A549 (cell line): ENCODE data around the gene ATP2C1. TPM values are rescaled to one million over a fixed set of nuclear protein-coding genes. Genes with fewer than 3 reads are reported as not detected.

Experiments used
- ATAC-seq, 2 experiments: fragments of 200-7000 bp in 1 of 2; fragments of >200 bp in 1 of 2; cut with Nextera tagmentation in 1 of 2; cut with Tn5 transposase in 1 of 2; 3 replicates each; pipeline versions ENCODE4 v1.8.0 to v1.9.1; 2018 to 2020; ENCODE audit warnings: mild to moderate bottlenecking in 1 of 2, moderate library complexity in 1 of 2
- CTCF ChIA-PET: fragments of 300-600 bp; sonication (Branson Sonifier 250); formaldehyde crosslinking; extraction: SDS; loops from one replicate; lab custom pipeline; 2021; ENCODE audit warnings: antibody characterized with exemption, inconsistent platforms; lab: Yijun Ruan, JAX
- POLR2A ChIA-PET: fragments of 350-600 bp; formaldehyde crosslinking; extraction: SDS; loops from one replicate; lab custom pipeline; 2021; ENCODE audit warnings: antibody characterized with exemption, inconsistent platforms; lab: Yijun Ruan, JAX
- DNase-seq, 2 experiments: peaks; one replicate each; pipeline versions ENCODE4 v3.0.0 to v3.0.0-alpha.2; 2011 to 2016; ENCODE audit warnings: low read depth in 1 of 2, low spot score in 1 of 2
- FAIRE-seq: peaks from 2 replicates; lab custom pipeline; 2011; peaks lifted over from hg19 to GRCh38; lab: Jason Lieb, UNC
- H3K27ac ChIP-seq, 2 experiments: fragments of >200 bp; sonication (Bioruptor Twin); formaldehyde crosslinking; 3 replicates each; pipeline ENCODE4 v1.5.1; 2016 to 2017
- H3K4me1 ChIP-seq: fragments of >200 bp; sonication (Bioruptor Twin); formaldehyde crosslinking; 3 replicates; pipeline ENCODE4 v1.6.1; 2016
- H3K4me2 ChIP-seq: fragments of >200 bp; sonication (Bioruptor Twin); formaldehyde crosslinking; 3 replicates; pipeline ENCODE4 v1.6.1; 2016
- H3K4me3 ChIP-seq: fragments of >200 bp; sonication (Bioruptor Twin); formaldehyde crosslinking; 3 replicates; pipeline ENCODE4 v1.5.1; 2016
- H3K9me3 ChIP-seq: fragments of >200 bp; sonication (Bioruptor Twin); formaldehyde crosslinking; 3 replicates; pipeline ENCODE4 v1.6.1; 2016
- BCL3 ChIP-seq: fragments of >200 bp; sonication (Bioruptor Twin); formaldehyde crosslinking; IDR thresholded peaks from 3 replicates; pipeline ENCODE4 v1.6.1; 2016
- CTCF ChIP-seq: fragments of >200 bp; sonication (Bioruptor Twin); formaldehyde crosslinking; IDR thresholded peaks from 3 replicates; pipeline ENCODE4 v1.5.1; 2016
- E2F6 ChIP-seq: IDR thresholded peaks from 2 replicates; pipeline ENCODE4 v1.6.1; 2012; ENCODE audit warnings: low read depth, borderline replicate concordance
- FOSB ChIP-seq: fragments of 250-450 bp; sonication (Bioruptor Pico); IDR thresholded peaks from 2 replicates; pipeline ENCODE4 v1.5.0; 2020; ENCODE audit warnings: mild to moderate bottlenecking, moderate library complexity
- FOSL2 ChIP-seq, 2 experiments: fragments of 450-650 bp in 1 of 2; fragments of >200 bp in 1 of 2; sonication (Bioruptor Twin) in 1 of 2; formaldehyde crosslinking; IDR thresholded peaks; 2 replicates each; pipeline versions ENCODE4 v1.5.0 to v1.6.1; 2016 to 2020; ENCODE audit warnings: mild to moderate bottlenecking in 1 of 2, moderate library complexity in 1 of 2
- FOXS1 ChIP-seq: fragments of 250-450 bp; sonication (Bioruptor Pico); IDR thresholded peaks from 2 replicates; pipeline ENCODE4 v1.5.0; 2020; ENCODE audit warnings: mild to moderate bottlenecking, moderate library complexity
- GATA3 ChIP-seq: IDR thresholded peaks from 2 replicates; pipeline ENCODE4 v1.6.1; 2012; ENCODE audit warnings: borderline replicate concordance
- HES2 ChIP-seq: fragments of >200 bp; sonication (Bioruptor Twin); formaldehyde crosslinking; IDR thresholded peaks from 2 replicates; pipeline ENCODE4 v1.6.1; 2016
- HMGXB4 ChIP-seq: fragments of 250-450 bp; sonication (Bioruptor Pico); IDR thresholded peaks from 2 replicates; pipeline ENCODE4 v1.5.0; 2021; ENCODE audit warnings: mild to moderate bottlenecking, moderate library complexity, borderline replicate concordance
- HOXB5 ChIP-seq: fragments of 250-450 bp; sonication (Bioruptor Pico); IDR thresholded peaks from 2 replicates; pipeline ENCODE4 v1.5.0; 2020; ENCODE audit warnings: mild to moderate bottlenecking, moderate library complexity
- JUN ChIP-seq, 2 experiments: fragments of >200 bp; sonication (Bioruptor Twin); formaldehyde crosslinking; IDR thresholded peaks; 2 replicates in 1 of 2; 3 replicates in 1 of 2; pipeline ENCODE4 v1.6.1; 2016 to 2017
- KDM1A ChIP-seq: fragments of 200-600 bp; sonication (generic); IDR thresholded peaks from 2 replicates; pipeline ENCODE4 v1.6.1; 2016; ENCODE audit warnings: low read depth, mild to moderate bottlenecking
- MAX ChIP-seq: IDR thresholded peaks from 2 replicates; pipeline ENCODE4 v1.6.1; 2012
- MYC ChIP-seq: IDR thresholded peaks from 2 replicates; pipeline ENCODE4 v1.6.1; 2012; ENCODE audit warnings: mild to moderate bottlenecking, inconsistent platforms, low read length, improper control_type of control experiment, borderline replicate concordance
- NPAS2 ChIP-seq: fragments of 250-450 bp; sonication (Bioruptor Pico); IDR thresholded peaks from 2 replicates; pipeline ENCODE4 v1.8.0; 2022; ENCODE audit warnings: mild to moderate bottlenecking, moderate library complexity, borderline replicate concordance
- RAD21 ChIP-seq, 2 experiments: fragments of >200 bp in 1 of 2; sonication (Bioruptor Twin) in 1 of 2; formaldehyde crosslinking in 1 of 2; IDR thresholded peaks in 1 of 2; conservative IDR thresholded peaks in 1 of 2; 2 replicates in 1 of 2; 3 replicates in 1 of 2; pipeline ENCODE4 v1.6.1; 2012 to 2018; ENCODE audit warnings: inconsistent platforms in 1 of 2
- RNF2 ChIP-seq: fragments of 200-600 bp; sonication (generic); IDR thresholded peaks from 2 replicates; pipeline ENCODE4 v1.6.1; 2016; ENCODE audit warnings: low read depth, mild to moderate bottlenecking, antibody characterized with exemption, moderate library complexity, borderline replicate concordance
- SMC3 ChIP-seq: fragments of >200 bp; sonication (Bioruptor Twin); formaldehyde crosslinking; IDR thresholded peaks from 3 replicates; pipeline ENCODE4 v1.6.1; 2018; ENCODE audit warnings: inconsistent platforms
- SREBF2 ChIP-seq: fragments of 450-650 bp; IDR thresholded peaks from 2 replicates; pipeline ENCODE4 v1.6.1; 2014; ENCODE audit warnings: mild to moderate bottlenecking, moderate library complexity
- USF2 ChIP-seq: fragments of 450-650 bp; IDR thresholded peaks from 2 replicates; pipeline ENCODE4 v1.6.1; 2014; ENCODE audit warnings: antibody characterized with exemption
- ZFP36 ChIP-seq: fragments of 450-650 bp; IDR thresholded peaks from 2 replicates; pipeline ENCODE4 v1.6.1; 2014; ENCODE audit warnings: borderline replicate concordance; ENCODE audit not compliant: partially characterized antibody
- WGBS: methylation state at CpG from one replicate; pipeline ENCODE4 v1.1.6; 2017; ENCODE audit errors: missing lambda C conversion rate; 5-methylcytosine and 5-hydroxymethylcytosine counted together
- polyA plus RNA-seq, 4 experiments: library from polyadenylated mRNA; depleted of rRNA in 3 of 4; stranded (reverse); fragments of >200 nt; fragmentation: RNase III in 1 of 4; extraction: RNeasy Plus Mini Kit Qiagen cat#74134 plus additional on column Dnase treatment in 1 of 4; gene quantifications; 2 replicates in 3 of 4; 3 replicates in 1 of 4; pipeline ENCODE4 v1.2.3, GENCODE V29; 2011 to 2017

ATP2C1 gene
- polyA plus RNA-seq, 2 of the 4 experiments (the other 2 are of a cell fraction), result 48.1 to 74.3 TPM

- no peak overlapping the region for H3K4me3 ChIP-seq
- ChIA-PET POLR2A (no interaction called here), CTCF (interaction anchor here (0.6 to 1.2 kb wide), 2 partner anchors 196 to 1049 kb away, joined by 3 to 5 read pairs; no protein-coding TSS in a partner anchor)
- no peak overlapping the region for H3K27ac ChIP-seq
- FAIRE-seq, result no peak
- TF ChIP-seq MYC (no peak), HOXB5 (CRISPR knock-in tag) (no peak), E2F6 (no peak), ZFP36 (no peak), BCL3 (no peak), HES2 (no peak), USF2 (no peak), NPAS2 (CRISPR knock-in tag) (no peak), SREBF2 (no peak), FOXS1 (CRISPR knock-in tag) (no peak), FOSB (CRISPR knock-in tag) (no peak), GATA3 (no peak)
- no peaks in the 10 kb centered on the region for H3K9me3 ChIP-seq
- no peak overlapping the region for H3K4me2 ChIP-seq
- DNase-seq, result no peak
- H3K4me1 ChIP-seq, result no peaks in the 10 kb centered on the region
- WGBS, result 89% methylated on average over 3 of the region's 3 CpGs
- ATAC-seq, result no peak
Observed at GRCh38 chr3:130956721-130957120, 62.8 kb downstream of the ATP2C1 start.

- ATAC-seq (no peak), DNase-seq (no peak), FAIRE-seq (no peak)
- CTCF ChIA-PET, result no interaction called here
- POLR2A ChIA-PET, result no interaction called here
- Histone ChIP-seq H3K4me3 (no peak overlapping the region), H3K9me3 (no peaks in the 10 kb centered on the region), H3K4me1 (peaks cover 21% of the 10 kb centered on the region), H3K27ac (no peak overlapping the region), H3K4me2 (no peak overlapping the region)
- WGBS, result 96% methylated on average over 5 of the region's 5 CpGs
- TF ChIP-seq MAX, result no peak
- no peak for TF ChIP-seq FOSL2 (IDR thresholded peaks at IDR 0.05)
- TF ChIP-seq FOSL2 (CRISPR knock-in tag; IDR thresholded peaks at IDR 0.05), result no peak
- TF ChIP-seq RAD21 (conservative IDR thresholded peaks at IDR 0.05 in 1 of 2, IDR thresholded peaks at IDR 0.05 in 1 of 2), result no peak
- no peak for TF ChIP-seq CTCF
- TF ChIP-seq FOXS1 (CRISPR knock-in tag), result no peak
- no peak for TF ChIP-seq SMC3
- no peak for TF ChIP-seq KDM1A
- TF ChIP-seq HMGXB4, result no peak
- TF ChIP-seq RNF2, result no peak
- no peak for TF ChIP-seq JUN (IDR thresholded peaks at IDR 0.05)
- no peak for TF ChIP-seq SREBF2
Observed at GRCh38 chr3:130960139-130960795, 66.4 kb downstream of the ATP2C1 start.
